Measurements from ENCODE around the gene RNF126. TPM values are rescaled to one million over a fixed set of nuclear protein-coding genes. Genes with fewer than 3 reads are reported as not detected.
"Not testable (repeated sequence)": the region's sequence is repeated elsewhere in the genome, so short reads cannot be mapped to it uniquely, and the experiment has no call there.

Gene RNF126
- total RNA-seq, 4 donors from 2014 or later: 72.3 to 148 (median 129) TPM

DNA sequence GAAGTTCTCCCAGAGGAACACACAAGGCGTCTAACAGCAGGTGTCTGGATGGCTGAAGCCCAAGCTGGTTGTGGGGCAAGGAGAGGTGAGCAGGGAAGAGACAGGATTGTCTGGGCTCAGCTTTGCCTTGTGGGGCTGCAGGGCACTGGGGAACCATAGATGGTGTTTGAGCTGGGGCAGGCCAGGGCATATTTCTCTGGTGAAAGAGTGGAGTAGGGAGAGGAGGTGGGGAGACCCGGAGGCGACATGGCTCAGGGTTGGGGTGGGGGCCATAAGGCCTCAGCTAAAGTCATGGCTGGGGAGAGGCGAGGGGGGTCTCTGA is 40.3 kb upstream of the RNF126 start:
- H3K4me1 ChIP-seq: no peaks in the 10 kb centered on the region
- ATAC-seq (no peak), DNase-seq (no peak)
- peak overlapping the region in 3 of 4 donors; percentile 25 to 52 (median 45) for H3K27ac ChIP-seq
- H3K9me3 ChIP-seq: no peaks in the 10 kb centered on the region
- H3K36me3 ChIP-seq: no peaks in the 10 kb centered on the region
- H3K27me3 ChIP-seq: peaks cover 28 to 55% (median 49%) of the 10 kb centered on the region in 3 donors
- peak overlapping the region in 2 of 4 donors; percentile 28 to 44 for H3K4me3 ChIP-seq
- intact Hi-C loops (cut with DNase I; ENCODE audit: low total_unique reads): no loop called here
- in situ Hi-C loops (cut with MboI; ENCODE audit: low sequenced_read_pairs in 4 of 4): no loop called here
- no peak for TF ChIP-seq POLR2A (IDR thresholded peaks at IDR 0.05)
- TF ChIP-seq, protein P1, sequence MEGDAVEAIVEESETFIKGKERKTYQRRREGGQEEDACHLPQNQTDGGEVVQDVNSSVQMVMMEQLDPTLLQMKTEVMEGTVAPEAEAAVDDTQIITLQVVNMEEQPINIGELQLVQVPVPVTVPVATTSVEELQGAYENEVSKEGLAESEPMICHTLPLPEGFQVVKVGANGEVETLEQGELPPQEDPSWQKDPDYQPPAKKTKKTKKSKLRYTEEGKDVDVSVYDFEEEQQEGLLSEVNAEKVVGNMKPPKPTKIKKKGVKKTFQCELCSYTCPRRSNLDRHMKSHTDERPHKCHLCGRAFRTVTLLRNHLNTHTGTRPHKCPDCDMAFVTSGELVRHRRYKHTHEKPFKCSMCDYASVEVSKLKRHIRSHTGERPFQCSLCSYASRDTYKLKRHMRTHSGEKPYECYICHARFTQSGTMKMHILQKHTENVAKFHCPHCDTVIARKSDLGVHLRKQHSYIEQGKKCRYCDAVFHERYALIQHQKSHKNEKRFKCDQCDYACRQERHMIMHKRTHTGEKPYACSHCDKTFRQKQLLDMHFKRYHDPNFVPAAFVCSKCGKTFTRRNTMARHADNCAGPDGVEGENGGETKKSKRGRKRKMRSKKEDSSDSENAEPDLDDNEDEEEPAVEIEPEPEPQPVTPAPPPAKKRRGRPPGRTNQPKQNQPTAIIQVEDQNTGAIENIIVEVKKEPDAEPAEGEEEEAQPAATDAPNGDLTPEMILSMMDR (IDR thresholded peaks at IDR 0.05 in 4 of 5, conservative IDR thresholded peaks at IDR 0.05 in 1 of 5): no peak

DNA sequence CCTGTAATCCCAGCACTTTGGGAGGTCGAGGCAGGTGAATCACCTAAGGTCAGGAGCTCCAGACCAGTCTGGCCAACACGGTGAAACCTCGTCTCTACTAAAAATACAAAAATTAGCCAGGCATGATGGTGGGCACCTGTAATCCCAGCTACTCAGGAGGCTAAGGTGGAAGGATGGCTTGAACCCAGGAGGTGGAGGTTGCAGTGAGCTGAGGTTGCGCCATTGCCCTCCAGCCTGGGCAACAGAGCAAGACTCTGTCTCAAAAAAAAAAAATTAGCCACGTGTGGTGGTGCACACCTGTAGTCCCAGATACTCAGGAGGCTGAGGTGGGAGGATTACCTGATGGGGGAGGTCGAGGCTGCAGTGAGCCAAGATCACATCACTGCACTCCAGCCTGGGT is 39.8 kb upstream of the RNF126 start:
- DNase-seq; H3K9me3 ChIP-seq; H3K4me1 ChIP-seq; in situ Hi-C loops (cut with MboI; ENCODE audit: low sequenced_read_pairs in 4 of 4); H3K36me3 ChIP-seq; intact Hi-C loops (cut with DNase I; ENCODE audit: low total_unique reads); ATAC-seq: not testable (repeated sequence)
- Histone ChIP-seq H3K27ac (peak overlapping the region in 1 of 4 donors; percentile 25), H3K27me3 (peaks cover 28 to 51% (median 45%) of the 10 kb centered on the region in 3 donors), H3K4me3 (peak overlapping the region in 1 of 4 donors; percentile 28)

GRCh38 chr19:699885-700284 is 36.9 kb upstream of the RNF126 start:
- peaks cover 34 to 44% (median 34%) of the 10 kb centered on the region in 3 donors for H3K27me3 ChIP-seq
- H3K4me3 ChIP-seq; H3K36me3 ChIP-seq; intact Hi-C loops (cut with DNase I; ENCODE audit: low total_unique reads); H3K27ac ChIP-seq; H3K9me3 ChIP-seq; in situ Hi-C loops (cut with MboI; ENCODE audit: low sequenced_read_pairs in 4 of 4); H3K4me1 ChIP-seq; DNase-seq; ATAC-seq: not testable (repeated sequence)

DNA sequence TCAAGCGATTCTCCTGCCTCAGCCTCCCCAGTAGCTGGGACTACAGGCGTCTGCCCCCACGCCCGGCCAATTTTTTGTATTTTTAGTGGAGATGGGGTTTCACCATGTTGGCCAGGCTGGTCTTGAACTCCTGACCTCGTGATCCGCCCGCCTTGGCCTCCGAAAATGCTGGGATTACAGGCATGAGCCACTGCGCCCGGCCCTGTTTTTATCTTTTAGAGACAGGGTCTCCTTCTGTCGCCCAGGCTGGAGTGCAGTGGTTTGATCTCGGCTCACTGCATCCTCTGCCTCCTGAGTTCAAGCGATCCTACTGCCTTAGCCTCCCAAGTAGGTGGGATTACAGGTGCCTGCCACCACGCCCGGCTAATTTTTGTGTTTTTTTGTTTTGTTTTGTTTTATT is 35.5 kb upstream of the RNF126 start:
- H3K4me1 ChIP-seq; ATAC-seq; in situ Hi-C loops (cut with MboI; ENCODE audit: low sequenced_read_pairs in 4 of 4); H3K36me3 ChIP-seq; H3K9me3 ChIP-seq; H3K27ac ChIP-seq; intact Hi-C loops (cut with DNase I; ENCODE audit: low total_unique reads); DNase-seq; H3K4me3 ChIP-seq: not testable (repeated sequence)
- H3K27me3 ChIP-seq: peaks cover 28 to 40% (median 32%) of the 10 kb centered on the region in 3 donors

- Histone ChIP-seq H3K4me3 (no peak within 1 kb of the TSS), H3K27me3 (peaks cover 15 to 22% (median 17%) of the 10 kb centered on the region in 3 donors), H3K36me3 (no peaks in the 10 kb centered on the region), H3K27ac (no peak within 1 kb of the TSS), H3K4me1 (no peaks in the 10 kb centered on the region), H3K9me3 (no peaks in the 10 kb centered on the region)
- no peak for DNase-seq
- intact Hi-C loops (cut with DNase I; ENCODE audit: low total_unique reads) (no loop called here), in situ Hi-C loops (cut with MboI; ENCODE audit: low sequenced_read_pairs in 4 of 4) (no loop called here)
- ATAC-seq: no peak
- TF ChIP-seq, protein P1 (IDR thresholded peaks at IDR 0.05 in 4 of 5, conservative IDR thresholded peaks at IDR 0.05 in 1 of 5): no peak
- no peak for TF ChIP-seq POLR2A (IDR thresholded peaks at IDR 0.05)
Measured at GRCh38 chr19:695352-695949, 32.4 kb upstream of the RNF126 start, which contains the start of gene PRSS57. PRSS57 (minus strand) TSS chr19:695452; CDS start chr19:695430, 22 bp downstream.

- TF ChIP-seq POLR2A (IDR thresholded peaks at IDR 0.05): no peak
- TF ChIP-seq, protein P1 (IDR thresholded peaks at IDR 0.05 in 4 of 5, conservative IDR thresholded peaks at IDR 0.05 in 1 of 5): no peak
- Histone ChIP-seq H3K36me3 (no peaks in the 10 kb centered on the region), H3K4me3 (no peak overlapping the region), H3K9me3 (no peaks in the 10 kb centered on the region), H3K27me3 (peaks cover 15 to 22% (median 17%) of the 10 kb centered on the region in 3 donors), H3K4me1 (no peaks in the 10 kb centered on the region), H3K27ac (no peak overlapping the region)
- intact Hi-C loops (cut with DNase I; ENCODE audit: low total_unique reads): no loop called here
- in situ Hi-C loops (cut with MboI; ENCODE audit: low sequenced_read_pairs in 4 of 4): no loop called here
- no peak for DNase-seq
- no peak for ATAC-seq
Measured at GRCh38 chr19:694481-695351, 31.7 kb upstream of the RNF126 start.
